ENCODE measurements around the gene NOL8. TPM values are rescaled to one million over a fixed set of nuclear protein-coding genes. Genes with fewer than 3 reads are reported as not detected.

NOL8 gene
- total RNA-seq, 1 experiment from 2014 or later = 48.4 TPM

DNA sequence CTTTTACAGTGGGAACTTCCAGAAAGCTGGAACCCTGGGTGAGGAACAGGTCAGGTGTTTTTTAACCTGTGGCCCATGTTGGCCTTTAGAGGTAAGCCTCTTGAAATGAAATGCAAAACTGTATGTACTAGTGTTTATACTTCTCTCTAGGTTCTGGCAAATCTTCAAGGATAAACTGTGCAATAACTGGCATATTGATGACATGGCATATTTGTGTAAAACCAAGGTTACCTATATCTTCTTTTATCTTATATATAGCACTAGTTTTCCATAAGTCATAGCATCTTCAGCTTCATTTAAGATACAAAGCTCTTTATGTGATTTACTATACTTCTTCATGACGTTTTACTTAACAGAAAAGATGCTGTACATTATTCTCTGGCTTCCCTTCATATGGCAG, 24.2 kb downstream of the NOL8 start:
- H3K4me2 ChIP-seq (ENCODE audit: insufficient read depth, insufficient read length, low read length) = no peak overlapping the region
- no peak overlapping the region for H3K4ac ChIP-seq (ENCODE audit: low read depth, low read length)
- H3T11ph ChIP-seq (ENCODE audit: low read length) = no peak overlapping the region
- no peak overlapping the region for H4K5ac ChIP-seq (ENCODE audit: insufficient read length, low read depth, low read length)
- H3K79me2 ChIP-seq (ENCODE audit: insufficient read depth, low read length) = no peaks in the 10 kb centered on the region
- H3K23me2 ChIP-seq (ENCODE audit: insufficient read length, low read depth, low read length, poor library complexity, severe bottlenecking) = no peaks in the 10 kb centered on the region
- DNase-seq = no peak
- Mint-ChIP-seq H3K9me3 (no peaks in the 10 kb centered on the region), H3K27ac (no peak overlapping the region), H3K4me1 (no peaks in the 10 kb centered on the region), H3K36me3 (ENCODE audit: insufficient read depth in 1 of 3, low read depth in 3 of 3) (peaks cover 26 to 82% (median 74%) of the 10 kb centered on the region in 3 experiments; a peak in 6 of 7 replicates), H3K27me3 (ENCODE audit: low read depth) (no peaks in the 10 kb centered on the region), H3K4me3 (no peak overlapping the region)
- no peaks in the 10 kb centered on the region for H3K9me3 ChIP-seq (ENCODE audit: control insufficient read depth, low read depth, low read length)
- H3K4me1 ChIP-seq (ENCODE audit: insufficient read depth, low read length) = no peaks in the 10 kb centered on the region
- H3K27ac ChIP-seq (ENCODE audit: insufficient read length, low read depth, low read length) = no peak overlapping the region
- no peaks in the 10 kb centered on the region for H3K79me1 ChIP-seq (ENCODE audit: insufficient read depth, low read depth, low read length, poor library complexity, severe bottlenecking)
- H3K23ac ChIP-seq (ENCODE audit: insufficient read length, low read depth, low read length) = no peak overlapping the region
- no peak overlapping the region for H2BK120ac ChIP-seq (ENCODE audit: low read depth, low read length, poor library complexity, severe bottlenecking)
- TF ChIP-seq, protein P1, sequence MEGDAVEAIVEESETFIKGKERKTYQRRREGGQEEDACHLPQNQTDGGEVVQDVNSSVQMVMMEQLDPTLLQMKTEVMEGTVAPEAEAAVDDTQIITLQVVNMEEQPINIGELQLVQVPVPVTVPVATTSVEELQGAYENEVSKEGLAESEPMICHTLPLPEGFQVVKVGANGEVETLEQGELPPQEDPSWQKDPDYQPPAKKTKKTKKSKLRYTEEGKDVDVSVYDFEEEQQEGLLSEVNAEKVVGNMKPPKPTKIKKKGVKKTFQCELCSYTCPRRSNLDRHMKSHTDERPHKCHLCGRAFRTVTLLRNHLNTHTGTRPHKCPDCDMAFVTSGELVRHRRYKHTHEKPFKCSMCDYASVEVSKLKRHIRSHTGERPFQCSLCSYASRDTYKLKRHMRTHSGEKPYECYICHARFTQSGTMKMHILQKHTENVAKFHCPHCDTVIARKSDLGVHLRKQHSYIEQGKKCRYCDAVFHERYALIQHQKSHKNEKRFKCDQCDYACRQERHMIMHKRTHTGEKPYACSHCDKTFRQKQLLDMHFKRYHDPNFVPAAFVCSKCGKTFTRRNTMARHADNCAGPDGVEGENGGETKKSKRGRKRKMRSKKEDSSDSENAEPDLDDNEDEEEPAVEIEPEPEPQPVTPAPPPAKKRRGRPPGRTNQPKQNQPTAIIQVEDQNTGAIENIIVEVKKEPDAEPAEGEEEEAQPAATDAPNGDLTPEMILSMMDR (conservative IDR thresholded peaks at IDR 0.05) = no peak
- H4K91ac ChIP-seq (ENCODE audit: insufficient read length, low read depth, low read length) = no peak overlapping the region
- no peak overlapping the region for H3K56ac ChIP-seq (ENCODE audit: insufficient read length, low read depth, low read length)
- no peak overlapping the region for H4K8ac ChIP-seq (replicated peaks; ENCODE audit: insufficient read length, low read depth, low read length)
- no peak overlapping the region for H2BK12ac ChIP-seq (ENCODE audit: insufficient read length, low read depth, low read length)
- no peak overlapping the region for H3K18ac ChIP-seq (ENCODE audit: insufficient read length, low read depth, low read length)
- H3K9ac ChIP-seq (ENCODE audit: extremely low read depth, insufficient read length, low read length) = no peak overlapping the region
- H2BK20ac ChIP-seq (ENCODE audit: low read depth, low read length, poor library complexity, severe bottlenecking) = no peak overlapping the region
- H4K20me1 ChIP-seq (ENCODE audit: control insufficient read depth, insufficient read depth, insufficient read length) = no peaks in the 10 kb centered on the region
- no peak overlapping the region for H2BK5ac ChIP-seq (ENCODE audit: insufficient read length, low read length)
- no peaks in the 10 kb centered on the region for H3K27me3 ChIP-seq (ENCODE audit: insufficient read depth, low read length)
- no peak overlapping the region for H2AFZ ChIP-seq (ENCODE audit: low read length)
- no peak overlapping the region for H3K14ac ChIP-seq (ENCODE audit: insufficient read depth, low read length)
- no CpG with 5 or more reads among the region's 1 CpG for WGBS (ENCODE audit: extremely low coverage, insufficient read length, low lambda C conversion rate)
- H2AK5ac ChIP-seq (ENCODE audit: insufficient read length, low read length) = no peak overlapping the region
- H2BK15ac ChIP-seq (ENCODE audit: low read depth, low read length) = no peak overlapping the region

All from H9 (cell line).